Activated CD8-positive, alpha-beta memory T cell treated with anti-CD3 and anti-CD28 coated beads for 48 hours (primary cell): ENCODE measurements around the gene EMX2.

ENCODE experiments used
- DNase-seq, 3 experiments: peaks; one replicate each; pipeline ENCODE4 v3.0.0-alpha.2; 2020; ENCODE audit warnings: low read depth in 2 of 3, low spot score in 2 of 3

EMX2 gene

GRCh38 chr10:117531371-117532002, 11.1 kb upstream of the EMX2 start:
- DNase-seq: no peak

- no peak for DNase-seq
Measured at GRCh38 chr10:117532003-117532385, 10.6 kb upstream of the EMX2 start.

GRCh38 chr10:117532451-117533107, 10.0 kb upstream of the EMX2 start:
- no peak for DNase-seq

GRCh38 chr10:117533507-117534281, 8.9 kb upstream of the EMX2 start:
- DNase-seq: no peak

- DNase-seq: no peak
Measured at GRCh38 chr10:117534321-117535297, 7.9 kb upstream of the EMX2 start.

GRCh38 chr10:117535298-117536071, 7.1 kb upstream of the EMX2 start:
- DNase-seq: no peak

- no peak for DNase-seq
Measured at GRCh38 chr10:117536072-117536865, 6.3 kb upstream of the EMX2 start.

GRCh38 chr10:117536866-117537435, 5.6 kb upstream of the EMX2 start:
- no peak for DNase-seq

- DNase-seq: no peak
Measured at GRCh38 chr10:117537436-117537903, 5.1 kb upstream of the EMX2 start.

GRCh38 chr10:117537904-117538524, 4.5 kb upstream of the EMX2 start:
- DNase-seq: no peak

GRCh38 chr10:117539361-117539773, 3.2 kb upstream of the EMX2 start:
- no peak for DNase-seq

- DNase-seq: no peak
Measured at GRCh38 chr10:117539903-117540639, 2.5 kb upstream of the EMX2 start.

- no peak for DNase-seq
Measured at GRCh38 chr10:117540640-117541404, 1.7 kb upstream of the EMX2 start.

- DNase-seq: no peak
Measured at GRCh38 chr10:117541405-117541908, 1.1 kb upstream of the EMX2 start.

- DNase-seq: no peak
Measured at GRCh38 chr10:117541909-117542705, 439 bp upstream of the EMX2 start.
